HEK293 (cell line): Measurements from ENCODE around the gene PHF13.

ENCODE experiments used
- ELK4 ChIP-seq: IDR thresholded peaks from 2 replicates; pipeline ENCODE4 v1.6.1; 2011; ENCODE audit warnings: mild to moderate bottlenecking, low read depth, low read length, borderline replicate concordance
- GLI4 ChIP-seq: fragments of 450-650 bp; formaldehyde crosslinking; IDR thresholded peaks from 2 replicates; pipeline ENCODE4 v1.5.1; 2016; ENCODE audit warnings: missing biosample characterization, missing genetic modification characterization
- GLIS1 ChIP-seq: fragments of 450-650 bp; formaldehyde crosslinking; IDR thresholded peaks from 2 replicates; pipeline ENCODE4 v1.5.1; 2016; ENCODE audit warnings: missing biosample characterization, missing genetic modification characterization
- KLF1 ChIP-seq: fragments of 450-650 bp; formaldehyde crosslinking; IDR thresholded peaks from 2 replicates; pipeline ENCODE4 v1.5.1; 2016; ENCODE audit warnings: missing biosample characterization, missing genetic modification characterization
- KLF10 ChIP-seq: fragments of 450-650 bp; IDR thresholded peaks from 2 replicates; pipeline ENCODE4 v1.5.1; 2018; ENCODE audit warnings: missing biosample characterization, mild to moderate bottlenecking, missing genetic modification characterization
- KLF16 ChIP-seq: fragments of 450-650 bp; formaldehyde crosslinking; IDR thresholded peaks from 2 replicates; pipeline ENCODE4 v1.5.1; 2017; ENCODE audit warnings: missing biosample characterization, missing genetic modification characterization
- KLF7 ChIP-seq: fragments of 450-650 bp; formaldehyde crosslinking; IDR thresholded peaks from 2 replicates; pipeline ENCODE4 v1.5.1; 2016; ENCODE audit warnings: missing biosample characterization, missing genetic modification characterization, borderline replicate concordance
- MEIS1 ChIP-seq: sonication (generic); formaldehyde crosslinking; IDR thresholded peaks from 2 replicates; pipeline ENCODE4 v1.8.1; 2022; ENCODE audit warnings: missing genetic modification reagents, mild to moderate bottlenecking, borderline replicate concordance
- OSR2 ChIP-seq: fragments of 450-650 bp; formaldehyde crosslinking; IDR thresholded peaks from 2 replicates; pipeline ENCODE4 v1.5.1; 2016; ENCODE audit warnings: missing biosample characterization, missing genetic modification characterization
- SP2 ChIP-seq: fragments of 450-650 bp; formaldehyde crosslinking; IDR thresholded peaks from 2 replicates; pipeline ENCODE4 v1.5.1; 2016; ENCODE audit warnings: missing biosample characterization, missing genetic modification characterization
- SP7 ChIP-seq: fragments of 450-650 bp; formaldehyde crosslinking; IDR thresholded peaks from 2 replicates; pipeline ENCODE4 v1.5.1; 2016; ENCODE audit warnings: missing biosample characterization, missing genetic modification characterization
- TCF7L2 ChIP-seq: IDR thresholded peaks from 2 replicates; pipeline ENCODE4 v1.6.1; 2011; ENCODE audit warnings: low read depth, mild to moderate bottlenecking, inconsistent platforms, low read length, moderate library complexity, borderline replicate concordance
- ZBTB10 ChIP-seq: fragments of 450-650 bp; formaldehyde crosslinking; IDR thresholded peaks from 2 replicates; pipeline ENCODE4 v1.5.1; 2016; ENCODE audit warnings: missing biosample characterization, missing genetic modification characterization
- ZBTB21 ChIP-seq: fragments of 450-650 bp; formaldehyde crosslinking; IDR thresholded peaks from 2 replicates; pipeline ENCODE4 v1.5.1; 2017; ENCODE audit warnings: missing biosample characterization, missing genetic modification characterization
- ZFHX2 ChIP-seq: fragments of 450-650 bp; formaldehyde crosslinking; conservative IDR thresholded peaks from 2 replicates; pipeline ENCODE4 v1.5.1; 2016; ENCODE audit warnings: missing biosample characterization, missing genetic modification characterization
- ZFP41 ChIP-seq: fragments of 450-650 bp; formaldehyde crosslinking; IDR thresholded peaks from 2 replicates; pipeline ENCODE4 v1.5.1; 2016; ENCODE audit warnings: missing biosample characterization, missing genetic modification characterization, borderline replicate concordance
- ZNF174 ChIP-seq: fragments of 450-650 bp; formaldehyde crosslinking; IDR thresholded peaks from 2 replicates; pipeline ENCODE4 v1.5.0; 2017; ENCODE audit warnings: missing biosample characterization, mild to moderate bottlenecking, missing genetic modification characterization
- ZNF19 ChIP-seq: fragments of 450-650 bp; formaldehyde crosslinking; IDR thresholded peaks from 2 replicates; pipeline ENCODE4; 2016; ENCODE audit warnings: missing biosample characterization, missing genetic modification characterization, low read depth
- ZNF302 ChIP-seq: fragments of 450-650 bp; formaldehyde crosslinking; IDR thresholded peaks from 2 replicates; pipeline ENCODE4 v1.5.1; 2016; ENCODE audit warnings: missing biosample characterization, missing genetic modification characterization, low read depth
- ZNF391 ChIP-seq: fragments of 450-650 bp; formaldehyde crosslinking; IDR thresholded peaks from 2 replicates; pipeline ENCODE4 v1.5.1; 2016; ENCODE audit warnings: low read depth, missing biosample characterization, missing genetic modification characterization, borderline replicate concordance
- ZNF529 ChIP-seq: fragments of 450-650 bp; formaldehyde crosslinking; IDR thresholded peaks from 2 replicates; pipeline ENCODE4 v1.5.1; 2017; ENCODE audit warnings: missing genetic modification characterization, missing biosample characterization; ENCODE audit not compliant: insufficient replicate concordance
- ZNF558 ChIP-seq: fragments of 450-650 bp; formaldehyde crosslinking; IDR thresholded peaks from 2 replicates; pipeline ENCODE4 v1.5.1; 2016; ENCODE audit warnings: missing biosample characterization, missing genetic modification characterization
- ZNF629 ChIP-seq: fragments of 450-650 bp; formaldehyde crosslinking; IDR thresholded peaks from 2 replicates; pipeline ENCODE4 v1.5.1; 2017; ENCODE audit warnings: missing biosample characterization, missing genetic modification characterization
- ZNF701 ChIP-seq: fragments of 450-650 bp; formaldehyde crosslinking; IDR thresholded peaks from 2 replicates; pipeline ENCODE4 v1.5.1; 2016; ENCODE audit warnings: missing biosample characterization, missing genetic modification characterization
- ZXDB ChIP-seq: fragments of 450-650 bp; formaldehyde crosslinking; IDR thresholded peaks from 2 replicates; pipeline ENCODE4 v1.5.1; 2016; ENCODE audit warnings: missing biosample characterization, missing genetic modification characterization
- TF ChIP-seq, protein P1 (sequence below): fragments of 450-650 bp; formaldehyde crosslinking; conservative IDR thresholded peaks from 2 replicates; pipeline ENCODE4 v1.5.1; 2016; ENCODE audit warnings: low read depth, missing biosample characterization, missing genetic modification characterization
- TF ChIP-seq, protein P2 (sequence below): fragments of 450-650 bp; formaldehyde crosslinking; IDR thresholded peaks from 2 replicates; pipeline ENCODE4 v1.5.1; 2016; ENCODE audit warnings: missing biosample characterization, missing genetic modification characterization
- TF ChIP-seq, protein P3 (sequence below): fragments of 450-650 bp; formaldehyde crosslinking; IDR thresholded peaks from 2 replicates; pipeline ENCODE4 v1.5.1; 2016; ENCODE audit warnings: missing biosample characterization, missing genetic modification characterization, low read depth

The PHF13 gene

DNA sequence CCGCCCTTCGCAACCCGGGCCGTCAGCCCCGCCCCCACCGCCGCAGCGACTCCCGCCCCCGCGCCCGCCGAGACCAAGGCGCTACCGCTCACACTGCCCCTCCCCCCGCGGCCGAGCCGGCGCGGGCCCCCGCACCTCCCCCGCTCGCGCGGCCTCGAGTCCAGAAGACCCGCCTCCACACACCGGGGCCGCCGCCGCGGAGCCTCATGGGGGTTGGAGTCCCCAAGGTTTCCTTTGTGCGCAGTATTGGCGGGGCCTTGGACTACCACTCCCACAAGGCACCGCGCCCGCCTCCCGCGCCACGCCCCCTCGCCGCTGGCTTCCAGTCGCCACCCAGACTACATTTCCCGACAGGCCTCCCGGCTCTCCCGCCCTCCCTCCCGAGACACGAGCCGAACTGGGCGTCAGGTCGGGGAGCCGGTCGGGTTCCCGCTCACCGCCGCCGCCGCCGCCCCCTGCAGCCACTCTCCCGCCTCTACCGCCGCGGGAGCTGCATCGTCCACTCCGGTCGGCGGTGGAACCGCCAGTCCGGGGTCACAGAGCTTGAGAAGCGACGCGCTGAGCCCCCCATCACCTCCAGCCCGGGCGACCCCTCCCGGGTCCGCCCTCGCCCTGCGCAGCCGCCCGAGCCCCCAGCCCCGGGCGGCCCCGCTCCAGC, at the start of gene PHF13 (continued):
- peak; percentile 73 for TF ChIP-seq GLIS1
- TF ChIP-seq ZFP41 (tag by site-specific recombination), result no peak
- peak; percentile 90 for TF ChIP-seq SP2 (tag by site-specific recombination)
- TF ChIP-seq OSR2 (tag by site-specific recombination), result no peak; the same call in 1 of the 2 replicates
- TF ChIP-seq, protein P1, sequence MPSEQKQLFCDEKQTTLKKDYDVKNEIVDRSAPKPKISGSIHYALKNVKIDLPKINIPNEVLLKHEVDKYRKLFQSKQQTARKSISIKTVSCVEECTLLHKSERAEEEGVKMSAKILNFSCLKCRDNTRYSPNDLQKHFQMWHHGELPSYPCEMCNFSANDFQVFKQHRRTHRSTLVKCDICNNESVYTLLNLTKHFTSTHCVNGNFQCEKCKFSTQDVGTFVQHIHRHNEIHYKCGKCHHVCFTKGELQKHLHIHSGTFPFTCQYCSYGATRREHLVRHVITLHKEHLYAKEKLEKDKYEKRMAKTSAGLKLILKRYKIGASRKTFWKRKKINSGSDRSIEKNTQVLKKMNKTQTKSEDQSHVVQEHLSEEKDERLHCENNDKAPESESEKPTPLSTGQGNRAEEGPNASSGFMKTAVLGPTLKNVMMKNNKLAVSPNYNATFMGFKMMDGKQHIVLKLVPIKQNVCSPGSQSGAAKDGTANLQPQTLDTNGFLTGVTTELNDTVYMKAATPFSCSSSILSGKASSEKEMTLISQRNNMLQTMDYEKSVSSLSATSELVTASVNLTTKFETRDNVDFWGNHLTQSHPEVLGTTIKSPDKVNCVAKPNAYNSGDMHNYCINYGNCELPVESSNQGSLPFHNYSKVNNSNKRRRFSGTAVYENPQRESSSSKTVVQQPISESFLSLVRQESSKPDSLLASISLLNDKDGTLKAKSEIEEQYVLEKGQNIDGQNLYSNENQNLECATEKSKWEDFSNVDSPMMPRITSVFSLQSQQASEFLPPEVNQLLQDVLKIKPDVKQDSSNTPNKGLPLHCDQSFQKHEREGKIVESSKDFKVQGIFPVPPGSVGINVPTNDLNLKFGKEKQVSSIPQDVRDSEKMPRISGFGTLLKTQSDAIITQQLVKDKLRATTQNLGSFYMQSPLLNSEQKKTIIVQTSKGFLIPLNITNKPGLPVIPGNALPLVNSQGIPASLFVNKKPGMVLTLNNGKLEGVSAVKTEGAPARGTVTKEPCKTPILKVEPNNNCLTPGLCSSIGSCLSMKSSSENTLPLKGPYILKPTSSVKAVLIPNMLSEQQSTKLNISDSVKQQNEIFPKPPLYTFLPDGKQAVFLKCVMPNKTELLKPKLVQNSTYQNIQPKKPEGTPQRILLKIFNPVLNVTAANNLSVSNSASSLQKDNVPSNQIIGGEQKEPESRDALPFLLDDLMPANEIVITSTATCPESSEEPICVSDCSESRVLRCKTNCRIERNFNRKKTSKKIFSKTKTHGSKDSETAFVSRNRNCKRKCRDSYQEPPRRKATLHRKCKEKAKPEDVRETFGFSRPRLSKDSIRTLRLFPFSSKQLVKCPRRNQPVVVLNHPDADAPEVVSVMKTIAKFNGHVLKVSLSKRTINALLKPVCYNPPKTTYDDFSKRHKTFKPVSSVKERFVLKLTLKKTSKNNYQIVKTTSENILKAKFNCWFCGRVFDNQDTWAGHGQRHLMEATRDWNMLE (tag by site-specific recombination), result no peak
- no peak for TF ChIP-seq ZBTB21 (tag by site-specific recombination)
- TF ChIP-seq GLI4 (tag by site-specific recombination), result no peak
- no peak for TF ChIP-seq ZNF529 (tag by site-specific recombination)
- TF ChIP-seq, protein P2, sequence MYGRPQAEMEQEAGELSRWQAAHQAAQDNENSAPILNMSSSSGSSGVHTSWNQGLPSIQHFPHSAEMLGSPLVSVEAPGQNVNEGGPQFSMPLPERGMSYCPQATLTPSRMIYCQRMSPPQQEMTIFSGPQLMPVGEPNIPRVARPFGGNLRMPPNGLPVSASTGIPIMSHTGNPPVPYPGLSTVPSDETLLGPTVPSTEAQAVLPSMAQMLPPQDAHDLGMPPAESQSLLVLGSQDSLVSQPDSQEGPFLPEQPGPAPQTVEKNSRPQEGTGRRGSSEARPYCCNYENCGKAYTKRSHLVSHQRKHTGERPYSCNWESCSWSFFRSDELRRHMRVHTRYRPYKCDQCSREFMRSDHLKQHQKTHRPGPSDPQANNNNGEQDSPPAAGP, result peak; percentile 72
- TF ChIP-seq ZNF629 (tag by site-specific recombination), result 0 out of 2 replicates have a peak, but pooled peaks have one; percentile 42
- TF ChIP-seq TCF7L2, result no peak
- TF ChIP-seq ZBTB10 (tag by site-specific recombination), result peak; percentile 40; the same call in 1 of the 2 replicates
- no peak for TF ChIP-seq ZNF701
- TF ChIP-seq ZNF174 (tag by site-specific recombination), result no peak
- peak; percentile 71; the same call in 1 of the 2 replicates for TF ChIP-seq KLF7 (tag by site-specific recombination)
- peak; percentile 34; the same call in 1 of the 2 replicates for TF ChIP-seq SP7 (tag by site-specific recombination)
- TF ChIP-seq ZXDB (tag by site-specific recombination), result peak; percentile 91
- peak; percentile 75 for TF ChIP-seq KLF1 (tag by site-specific recombination)
- no peak for TF ChIP-seq ZNF19 (tag by site-specific recombination)
- TF ChIP-seq ZNF558, result no peak
- no peak for TF ChIP-seq MEIS1 (CRISPR knock-in tag)
- TF ChIP-seq KLF16 (tag by site-specific recombination), result peak; percentile 90
- 0 out of 2 replicates have a peak, but pooled peaks have one; percentile 45 for TF ChIP-seq ZNF391 (tag by site-specific recombination)
- TF ChIP-seq KLF10, result peak; percentile 94
- TF ChIP-seq ZNF302, result no peak
- TF ChIP-seq ZFHX2 (tag by site-specific recombination), result peak; percentile 95
- no peak for TF ChIP-seq ELK4
- TF ChIP-seq, protein P3, sequence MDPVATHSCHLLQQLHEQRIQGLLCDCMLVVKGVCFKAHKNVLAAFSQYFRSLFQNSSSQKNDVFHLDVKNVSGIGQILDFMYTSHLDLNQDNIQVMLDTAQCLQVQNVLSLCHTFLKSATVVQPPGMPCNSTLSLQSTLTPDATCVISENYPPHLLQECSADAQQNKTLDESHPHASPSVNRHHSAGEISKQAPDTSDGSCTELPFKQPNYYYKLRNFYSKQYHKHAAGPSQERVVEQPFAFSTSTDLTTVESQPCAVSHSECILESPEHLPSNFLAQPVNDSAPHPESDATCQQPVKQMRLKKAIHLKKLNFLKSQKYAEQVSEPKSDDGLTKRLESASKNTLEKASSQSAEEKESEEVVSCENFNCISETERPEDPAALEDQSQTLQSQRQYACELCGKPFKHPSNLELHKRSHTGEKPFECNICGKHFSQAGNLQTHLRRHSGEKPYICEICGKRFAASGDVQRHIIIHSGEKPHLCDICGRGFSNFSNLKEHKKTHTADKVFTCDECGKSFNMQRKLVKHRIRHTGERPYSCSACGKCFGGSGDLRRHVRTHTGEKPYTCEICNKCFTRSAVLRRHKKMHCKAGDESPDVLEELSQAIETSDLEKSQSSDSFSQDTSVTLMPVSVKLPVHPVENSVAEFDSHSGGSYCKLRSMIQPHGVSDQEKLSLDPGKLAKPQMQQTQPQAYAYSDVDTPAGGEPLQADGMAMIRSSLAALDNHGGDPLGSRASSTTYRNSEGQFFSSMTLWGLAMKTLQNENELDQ (tag by site-specific recombination), result no peak
